ENCODE measurements around the gene MFAP4.

MFAP4 gene

GRCh38 chr17:19341641-19342610 is 45.1 kb downstream of the MFAP4 start:
- no peak for DNase-seq (ENCODE audit: low read depth, low spot score)
- no peaks in the 10 kb centered on the region for H3K27me3 ChIP-seq (ENCODE audit: insufficient read depth, insufficient read length)
- no peak overlapping the region for H3K4me3 ChIP-seq (ENCODE audit: insufficient read length, low read depth)
- TF ChIP-seq YY1 (IDR thresholded peaks at IDR 0.05; ENCODE audit: insufficient read depth, insufficient read length) = no peak
- no peak for TF ChIP-seq SUZ12 (IDR thresholded peaks at IDR 0.05; ENCODE audit: extremely low read depth, insufficient read depth, insufficient read length)
- no peak for TF ChIP-seq ZNF274 (IDR thresholded peaks at IDR 0.05; ENCODE audit: low read depth, low read length)
- peak overlapping the region; percentile 5 for H3K9ac ChIP-seq (ENCODE audit: insufficient read length, low read depth)
- peaks cover 18% of the 10 kb centered on the region for H3K4me1 ChIP-seq (ENCODE audit: insufficient read depth, insufficient read length)
- no peaks in the 10 kb centered on the region for H3K9me3 ChIP-seq (ENCODE audit: insufficient read depth, low read length)
- H3K36me3 ChIP-seq (ENCODE audit: insufficient read depth, insufficient read length, low read length) = peaks cover 21% of the 10 kb centered on the region

DNA sequence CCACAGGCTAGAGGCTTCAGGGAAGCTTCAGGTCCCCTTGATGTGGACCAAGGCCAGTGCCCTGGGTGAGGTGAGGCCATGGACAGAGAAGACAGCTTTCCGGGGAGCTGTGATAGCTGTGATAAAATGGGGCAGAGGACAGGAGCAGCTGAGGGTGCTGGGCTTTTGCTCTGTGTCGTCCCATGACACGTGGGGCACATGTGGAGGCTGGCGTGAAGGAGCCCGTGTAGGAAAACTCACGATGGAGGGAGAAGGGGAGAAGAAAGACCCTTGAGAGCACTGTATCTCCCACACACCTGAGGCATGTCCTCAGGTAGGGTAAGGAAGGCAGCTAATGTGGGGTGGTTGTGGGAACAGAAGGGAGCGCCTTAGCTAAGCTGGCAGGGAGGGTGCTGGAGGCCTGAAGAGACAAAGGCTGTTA is 45.8 kb downstream of the MFAP4 start:
- H3K4me1 ChIP-seq (ENCODE audit: insufficient read depth, insufficient read length) = peaks cover 21% of the 10 kb centered on the region
- H3K36me3 ChIP-seq (ENCODE audit: insufficient read depth, insufficient read length, low read length) = peaks cover 23% of the 10 kb centered on the region
- TF ChIP-seq ZNF274 (IDR thresholded peaks at IDR 0.05; ENCODE audit: low read depth, low read length) = no peak
- TF ChIP-seq YY1 (IDR thresholded peaks at IDR 0.05; ENCODE audit: insufficient read depth, insufficient read length) = no peak
- no peak for TF ChIP-seq SUZ12 (IDR thresholded peaks at IDR 0.05; ENCODE audit: extremely low read depth, insufficient read depth, insufficient read length)
- no peaks in the 10 kb centered on the region for H3K27me3 ChIP-seq (ENCODE audit: insufficient read depth, insufficient read length)
- no peak overlapping the region for H3K9ac ChIP-seq (ENCODE audit: insufficient read length, low read depth)
- no peak overlapping the region for H3K4me3 ChIP-seq (ENCODE audit: insufficient read length, low read depth)
- DNase-seq (ENCODE audit: low read depth, low spot score) = no peak
- H3K9me3 ChIP-seq (ENCODE audit: insufficient read depth, low read length) = no peaks in the 10 kb centered on the region

- no peak overlapping the region for H3K9ac ChIP-seq (ENCODE audit: insufficient read length, low read depth)
Measured at GRCh38 chr17:19339341-19339815, 47.6 kb downstream of the MFAP4 start.

DNA sequence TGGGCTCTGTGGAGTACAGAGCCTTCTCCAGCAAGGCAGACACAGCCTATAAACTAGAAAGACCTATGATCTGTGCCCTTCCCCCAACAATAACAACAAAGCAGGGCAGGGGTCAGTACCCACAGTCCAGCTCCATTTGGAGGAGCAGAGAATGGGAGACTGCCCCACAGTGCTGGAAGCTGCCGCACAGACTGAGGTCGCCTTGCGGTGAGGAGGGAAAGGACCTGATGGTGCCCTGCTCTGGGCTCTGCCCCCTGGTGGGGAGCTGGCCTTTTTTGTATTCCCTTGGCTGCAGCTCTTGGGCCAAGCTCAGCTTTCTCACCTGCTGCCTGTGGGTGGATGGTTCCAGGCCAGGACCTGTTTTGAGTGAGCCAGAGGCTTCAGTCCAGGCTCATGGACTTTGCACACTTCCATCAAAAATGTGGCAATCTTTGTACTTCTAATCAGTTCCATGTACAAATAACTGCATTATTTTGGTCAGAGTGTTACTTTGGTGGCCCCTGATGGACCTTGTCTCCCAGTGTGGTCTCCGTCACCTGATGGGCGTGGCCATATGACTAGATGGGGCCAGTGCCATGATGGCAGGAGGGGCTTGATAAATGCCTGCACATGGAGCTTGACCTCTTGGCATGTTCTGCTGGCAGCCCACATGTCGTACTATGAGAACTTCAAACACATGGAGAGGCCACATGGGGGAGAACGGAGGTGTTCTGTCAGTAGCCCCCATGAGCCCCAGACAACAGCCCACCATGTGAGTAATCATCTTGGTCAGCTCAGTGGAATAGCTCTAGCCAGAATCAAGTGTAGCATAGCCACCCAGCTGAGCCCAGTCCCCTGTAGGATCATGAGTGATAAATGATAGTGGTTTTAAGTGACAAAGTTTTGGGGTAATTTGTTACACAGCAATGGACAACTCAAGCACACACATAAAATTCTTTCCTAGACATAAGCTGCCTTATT is 48.7 kb downstream of the MFAP4 start:
- Histone ChIP-seq H3K27me3 (ENCODE audit: insufficient read depth, insufficient read length) (no peaks in the 10 kb centered on the region), H3K36me3 (ENCODE audit: insufficient read depth, insufficient read length, low read length) (peaks cover 23% of the 10 kb centered on the region), H3K9me3 (ENCODE audit: insufficient read depth, low read length) (no peaks in the 10 kb centered on the region), H3K9ac (ENCODE audit: insufficient read length, low read depth) (no peak overlapping the region), H3K4me3 (ENCODE audit: insufficient read length, low read depth) (no peak overlapping the region), H3K4me1 (ENCODE audit: insufficient read depth, insufficient read length) (peaks cover 21% of the 10 kb centered on the region)
- TF ChIP-seq SUZ12 (IDR thresholded peaks at IDR 0.05; ENCODE audit: extremely low read depth, insufficient read depth, insufficient read length) = no peak
- no peak for TF ChIP-seq ZNF274 (IDR thresholded peaks at IDR 0.05; ENCODE audit: low read depth, low read length)
- no peak for TF ChIP-seq YY1 (IDR thresholded peaks at IDR 0.05; ENCODE audit: insufficient read depth, insufficient read length)
- no peak for DNase-seq (ENCODE audit: low read depth, low spot score)

More at GRCh38 chr17:19339341-19339815, 47.6 kb downstream of the MFAP4 start:
- H3K36me3 ChIP-seq (ENCODE audit: insufficient read depth, insufficient read length, low read length) = peaks cover 18% of the 10 kb centered on the region
- H3K9me3 ChIP-seq (ENCODE audit: insufficient read depth, low read length) = no peaks in the 10 kb centered on the region
- no peak for DNase-seq (ENCODE audit: low read depth, low spot score)
- no peak for TF ChIP-seq YY1 (IDR thresholded peaks at IDR 0.05; ENCODE audit: insufficient read depth, insufficient read length)
- peaks cover 21% of the 10 kb centered on the region for H3K4me1 ChIP-seq (ENCODE audit: insufficient read depth, insufficient read length)
- no peak overlapping the region for H3K4me3 ChIP-seq (ENCODE audit: insufficient read length, low read depth)
- H3K27me3 ChIP-seq (ENCODE audit: insufficient read depth, insufficient read length) = no peaks in the 10 kb centered on the region

- H3K27me3 ChIP-seq (ENCODE audit: insufficient read depth, insufficient read length) = no peaks in the 10 kb centered on the region
- no peak overlapping the region for H3K4me3 ChIP-seq (ENCODE audit: insufficient read length, low read depth)
- no peaks in the 10 kb centered on the region for H3K9me3 ChIP-seq (ENCODE audit: insufficient read depth, low read length)
- H3K9ac ChIP-seq (ENCODE audit: insufficient read length, low read depth) = no peak overlapping the region
- H3K4me1 ChIP-seq (ENCODE audit: insufficient read depth, insufficient read length) = peaks cover 18% of the 10 kb centered on the region
- DNase-seq (ENCODE audit: low read depth, low spot score) = no peak
- TF ChIP-seq YY1 (IDR thresholded peaks at IDR 0.05; ENCODE audit: insufficient read depth, insufficient read length) (no peak), SUZ12 (IDR thresholded peaks at IDR 0.05; ENCODE audit: extremely low read depth, insufficient read depth, insufficient read length) (no peak), ZNF274 (IDR thresholded peaks at IDR 0.05; ENCODE audit: low read depth, low read length) (no peak)
- peaks cover 25% of the 10 kb centered on the region for H3K36me3 ChIP-seq (ENCODE audit: insufficient read depth, insufficient read length, low read length)
Measured at GRCh38 chr17:19337712-19338023, 49.3 kb downstream of the MFAP4 start.

DNA sequence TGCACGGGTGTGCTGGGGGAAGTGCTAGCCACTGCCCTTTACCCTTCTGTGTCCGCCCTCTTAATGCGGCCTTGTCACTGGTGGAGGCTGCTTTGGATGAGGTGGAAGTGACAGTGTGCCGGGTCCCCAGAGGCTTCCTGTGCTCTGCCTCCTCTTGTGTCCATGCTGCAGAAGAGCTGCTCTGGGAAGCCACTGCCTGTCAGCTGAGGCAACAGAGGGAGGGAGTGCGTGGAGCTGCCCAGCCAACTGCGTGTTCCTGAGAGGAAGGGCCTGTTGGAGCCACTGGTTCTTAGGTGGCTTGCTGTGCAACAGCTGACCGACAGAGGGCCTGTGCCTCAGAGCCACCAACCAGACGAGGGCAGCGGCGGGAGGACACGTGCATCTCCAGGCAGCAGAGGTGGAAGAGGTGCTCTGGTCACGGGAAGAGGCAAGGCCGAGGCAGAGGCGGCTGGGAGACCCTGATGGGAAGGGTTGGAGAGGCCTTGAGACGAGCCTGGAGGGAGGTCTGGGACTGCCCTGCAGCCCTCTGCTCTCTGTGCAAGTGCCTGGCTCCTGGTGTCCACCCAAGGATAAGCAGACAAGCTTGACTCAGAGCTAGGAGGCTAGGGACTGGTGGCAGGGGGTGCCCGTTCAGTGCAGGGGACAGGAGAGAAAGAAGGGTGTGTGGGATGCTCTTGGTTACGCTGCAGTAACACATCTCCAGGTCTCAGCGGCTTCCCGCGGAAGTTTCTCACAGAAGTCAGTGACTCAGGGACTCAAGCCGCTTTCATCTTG is 49.9 kb downstream of the MFAP4 start:
- TF ChIP-seq SUZ12 (IDR thresholded peaks at IDR 0.05; ENCODE audit: extremely low read depth, insufficient read depth, insufficient read length) (no peak), YY1 (IDR thresholded peaks at IDR 0.05; ENCODE audit: insufficient read depth, insufficient read length) (no peak), ZNF274 (IDR thresholded peaks at IDR 0.05; ENCODE audit: low read depth, low read length) (no peak)
- DNase-seq (ENCODE audit: low read depth, low spot score) = no peak
- H3K9ac ChIP-seq (ENCODE audit: insufficient read length, low read depth) = no peak overlapping the region
- H3K9me3 ChIP-seq (ENCODE audit: insufficient read depth, low read length) = no peaks in the 10 kb centered on the region
- no peaks in the 10 kb centered on the region for H3K27me3 ChIP-seq (ENCODE audit: insufficient read depth, insufficient read length)
- peaks cover 28% of the 10 kb centered on the region for H3K36me3 ChIP-seq (ENCODE audit: insufficient read depth, insufficient read length, low read length)
- no peak overlapping the region for H3K4me3 ChIP-seq (ENCODE audit: insufficient read length, low read depth)
- peaks cover 16% of the 10 kb centered on the region for H3K4me1 ChIP-seq (ENCODE audit: insufficient read depth, insufficient read length)
